Measurements from ENCODE around the gene LAMTOR3. TPM values are rescaled to one million over a fixed set of nuclear protein-coding genes. Genes with fewer than 3 reads are reported as not detected.
A peak's percentile ranks its signal among the peaks of the same experiment; 100 is the strongest.

The LAMTOR3 gene
- polyA plus RNA-seq, 1 donor (not counting 4 experiments of a cell fraction or from before 2014, with no cell fraction given) = 92.2 TPM

GRCh38 chr4:99834569-99834968 is 59.7 kb downstream of the LAMTOR3 start:
- Histone ChIP-seq H3K9ac (ENCODE audit: control insufficient read depth, extremely low read depth, insufficient read depth, low read length) (no peak overlapping the region), H3K36me3 (ENCODE audit: control insufficient read depth in 2 of 2, extremely low read depth in 1 of 2, insufficient read depth in 2 of 2, low read length in 2 of 2) (peaks cover 10 to 20% of the 10 kb centered on the region in 2 experiments), H3K79me2 (ENCODE audit: control insufficient read depth, insufficient read depth, low read length) (peaks cover 64% of the 10 kb centered on the region), H3K4me1 (ENCODE audit: control insufficient read depth, extremely low read depth, insufficient read depth, low read length) (peaks cover 11% of the 10 kb centered on the region), H2AFZ (ENCODE audit: control insufficient read depth, low read length) (no peak overlapping the region), H4K20me1 (ENCODE audit: control insufficient read depth, extremely low read depth, insufficient read depth, low read length) (peaks cover 3% of the 10 kb centered on the region), H3K27me3 (ENCODE audit: control insufficient read depth, extremely low read depth, insufficient read depth, low read length) (no peaks in the 10 kb centered on the region), H3K9me3 (ENCODE audit: control insufficient read depth, low read depth, low read length) (no peaks in the 10 kb centered on the region), H3K9me1 (ENCODE audit: control insufficient read depth, extremely low read depth, insufficient read depth, low read length) (peaks cover 3% of the 10 kb centered on the region), H3K27ac (ENCODE audit: control insufficient read depth, insufficient read depth, low read length) (no peak overlapping the region), H3K4me2 (ENCODE audit: control insufficient read depth, extremely low read depth, insufficient read depth, low read depth, low read length) (no peak overlapping the region), H3K4me3 (ENCODE audit: control insufficient read depth in 2 of 3, extremely low read depth in 1 of 3, insufficient read depth in 2 of 3, low read depth in 1 of 3, low read length in 3 of 3) (no peak overlapping the region)
- FAIRE-seq (no peak), DNase-seq (ENCODE audit: low read depth, low spot score) (no peak)
- TF ChIP-seq EZH2 (IDR thresholded peaks at IDR 0.05; ENCODE audit: low read length) = no peak
- TF ChIP-seq CTCF (optimal IDR thresholded peaks at IDR 0.05 in 1 of 3, IDR thresholded peaks at IDR 0.05 in 1 of 3, conservative IDR thresholded peaks at IDR 0.05 in 1 of 3; ENCODE audit: extremely low read depth in 1 of 3, insufficient read depth in 2 of 3, low read length in 3 of 3) = no peak
- dilution Hi-C loops (cut with MboI; ENCODE audit: extremely low pct_ligation_motif_present, low sequenced_read_pairs) = no loop called here

- H2AFZ ChIP-seq (ENCODE audit: control insufficient read depth, low read length) = no peak overlapping the region
- H3K36me3 ChIP-seq (ENCODE audit: control insufficient read depth in 2 of 2, extremely low read depth in 1 of 2, insufficient read depth in 2 of 2, low read length in 2 of 2) = peaks cover 10 to 20% of the 10 kb centered on the region in 2 experiments
- no peaks in the 10 kb centered on the region for H3K27me3 ChIP-seq (ENCODE audit: control insufficient read depth, extremely low read depth, insufficient read depth, low read length)
- no peak overlapping the region for H3K4me3 ChIP-seq (ENCODE audit: control insufficient read depth in 2 of 3, extremely low read depth in 1 of 3, insufficient read depth in 2 of 3, low read depth in 1 of 3, low read length in 3 of 3)
- H3K4me1 ChIP-seq (ENCODE audit: control insufficient read depth, extremely low read depth, insufficient read depth, low read length) = peaks cover 10% of the 10 kb centered on the region
- dilution Hi-C loops (cut with MboI; ENCODE audit: extremely low pct_ligation_motif_present, low sequenced_read_pairs) = no loop called here
- H4K20me1 ChIP-seq (ENCODE audit: control insufficient read depth, extremely low read depth, insufficient read depth, low read length) = peaks cover 3% of the 10 kb centered on the region
- no peak overlapping the region for H3K9ac ChIP-seq (ENCODE audit: control insufficient read depth, extremely low read depth, insufficient read depth, low read length)
- H3K27ac ChIP-seq (ENCODE audit: control insufficient read depth, insufficient read depth, low read length) = no peak overlapping the region
- H3K9me1 ChIP-seq (ENCODE audit: control insufficient read depth, extremely low read depth, insufficient read depth, low read length) = peaks cover 3% of the 10 kb centered on the region
- no peak for TF ChIP-seq CTCF (optimal IDR thresholded peaks at IDR 0.05 in 1 of 3, IDR thresholded peaks at IDR 0.05 in 1 of 3, conservative IDR thresholded peaks at IDR 0.05 in 1 of 3; ENCODE audit: extremely low read depth in 1 of 3, insufficient read depth in 2 of 3, low read length in 3 of 3)
- H3K9me3 ChIP-seq (ENCODE audit: control insufficient read depth, low read depth, low read length) = no peaks in the 10 kb centered on the region
- H3K79me2 ChIP-seq (ENCODE audit: control insufficient read depth, insufficient read depth, low read length) = peaks cover 68% of the 10 kb centered on the region
- DNase-seq (ENCODE audit: low read depth, low spot score) (no peak), FAIRE-seq (peak; percentile 23)
- no peak overlapping the region for H3K4me2 ChIP-seq (ENCODE audit: control insufficient read depth, extremely low read depth, insufficient read depth, low read depth, low read length)
Measured at GRCh38 chr4:99833756-99834155, 60.5 kb downstream of the LAMTOR3 start.

Measured in keratinocyte (primary cell).